WERI-Rb-1 (cell line): ENCODE data around the gene ATG5.

Experiments
- DNase-seq: peaks from one replicate; pipeline ENCODE4 v3.0.0-alpha.2; 2020
- H3K27ac ChIP-seq: fragments of 250-450 bp; sonication (Bioruptor Pico); 2 replicates; pipeline ENCODE4 v1.5.1; 2020; ENCODE audit warnings: mild to moderate bottlenecking, moderate library complexity
- H3K27me3 ChIP-seq: fragments of 250-450 bp; sonication (Bioruptor Pico); 2 replicates; pipeline ENCODE4 v1.5.1; 2021; ENCODE audit warnings: mild to moderate bottlenecking, low read depth, moderate library complexity; ENCODE audit not compliant: insufficient read depth, severe bottlenecking
- H3K36me3 ChIP-seq: fragments of 250-450 bp; sonication (Bioruptor Pico); 2 replicates; pipeline ENCODE4 v1.5.1; 2020; ENCODE audit warnings: mild to moderate bottlenecking, moderate library complexity
- H3K4me3 ChIP-seq: 2 replicates; pipeline ENCODE4 v1.5.1; 2011; ENCODE audit warnings: low read depth, mild to moderate bottlenecking, control low read depth, low read length
- H3K9me3 ChIP-seq: fragments of 250-450 bp; sonication (Bioruptor Pico); 2 replicates; pipeline ENCODE4 v1.5.1; 2021; ENCODE audit warnings: mild to moderate bottlenecking, moderate library complexity; ENCODE audit not compliant: severe bottlenecking
- TF ChIP-seq, protein P1 (sequence below): IDR thresholded peaks from 2 replicates; pipeline ENCODE4 v1.5.1; 2011; ENCODE audit warnings: low read depth, mild to moderate bottlenecking, control low read depth, inconsistent platforms, low read length

ATG5 gene

DNA sequence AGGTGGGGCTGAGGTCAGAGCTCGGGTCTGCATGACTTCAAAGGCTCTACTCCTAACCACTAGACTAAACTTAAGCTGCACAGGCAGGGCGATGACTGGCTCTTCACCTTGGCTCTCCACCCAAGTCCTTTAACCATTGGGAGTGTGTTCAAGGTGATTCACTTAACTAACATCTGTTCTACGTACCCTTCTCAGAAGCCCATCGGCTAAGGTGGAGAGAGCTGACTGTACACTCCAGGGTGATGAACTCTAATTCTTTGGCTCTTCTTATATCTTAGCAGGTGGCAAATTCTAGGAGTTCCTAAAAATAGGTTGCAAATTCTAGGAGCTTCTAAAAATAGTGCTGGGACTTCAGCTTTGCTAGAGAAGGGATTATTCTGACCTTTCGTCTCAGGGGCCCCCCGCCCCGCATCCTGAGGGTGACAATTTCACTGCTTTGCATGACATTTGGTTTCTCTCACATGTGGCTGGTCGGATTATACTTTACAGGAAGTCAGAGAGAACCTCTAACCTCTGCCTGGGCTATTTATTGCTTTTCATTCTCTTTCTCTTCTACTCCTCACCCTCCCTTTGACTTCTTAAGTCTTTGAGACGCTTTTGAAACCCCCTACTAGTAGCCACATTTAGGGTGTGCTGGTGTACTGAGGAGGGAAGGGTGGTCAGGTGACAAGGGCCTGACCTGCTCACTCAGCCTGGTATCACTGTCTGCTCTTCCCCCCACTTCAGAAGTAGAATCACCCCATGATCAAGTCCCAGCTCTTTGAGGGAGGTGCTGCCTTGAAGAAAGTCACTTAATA, 183.9 kb downstream of the ATG5 start:
- no peak overlapping the region for H3K4me3 ChIP-seq
- DNase-seq = no peak
- TF ChIP-seq, protein P1, sequence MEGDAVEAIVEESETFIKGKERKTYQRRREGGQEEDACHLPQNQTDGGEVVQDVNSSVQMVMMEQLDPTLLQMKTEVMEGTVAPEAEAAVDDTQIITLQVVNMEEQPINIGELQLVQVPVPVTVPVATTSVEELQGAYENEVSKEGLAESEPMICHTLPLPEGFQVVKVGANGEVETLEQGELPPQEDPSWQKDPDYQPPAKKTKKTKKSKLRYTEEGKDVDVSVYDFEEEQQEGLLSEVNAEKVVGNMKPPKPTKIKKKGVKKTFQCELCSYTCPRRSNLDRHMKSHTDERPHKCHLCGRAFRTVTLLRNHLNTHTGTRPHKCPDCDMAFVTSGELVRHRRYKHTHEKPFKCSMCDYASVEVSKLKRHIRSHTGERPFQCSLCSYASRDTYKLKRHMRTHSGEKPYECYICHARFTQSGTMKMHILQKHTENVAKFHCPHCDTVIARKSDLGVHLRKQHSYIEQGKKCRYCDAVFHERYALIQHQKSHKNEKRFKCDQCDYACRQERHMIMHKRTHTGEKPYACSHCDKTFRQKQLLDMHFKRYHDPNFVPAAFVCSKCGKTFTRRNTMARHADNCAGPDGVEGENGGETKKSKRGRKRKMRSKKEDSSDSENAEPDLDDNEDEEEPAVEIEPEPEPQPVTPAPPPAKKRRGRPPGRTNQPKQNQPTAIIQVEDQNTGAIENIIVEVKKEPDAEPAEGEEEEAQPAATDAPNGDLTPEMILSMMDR = no peak
- H3K27ac ChIP-seq = no peak overlapping the region
- H3K36me3 ChIP-seq = no peaks in the 10 kb centered on the region
- peaks cover 3% of the 10 kb centered on the region for H3K9me3 ChIP-seq
- H3K27me3 ChIP-seq = no peaks in the 10 kb centered on the region

DNA sequence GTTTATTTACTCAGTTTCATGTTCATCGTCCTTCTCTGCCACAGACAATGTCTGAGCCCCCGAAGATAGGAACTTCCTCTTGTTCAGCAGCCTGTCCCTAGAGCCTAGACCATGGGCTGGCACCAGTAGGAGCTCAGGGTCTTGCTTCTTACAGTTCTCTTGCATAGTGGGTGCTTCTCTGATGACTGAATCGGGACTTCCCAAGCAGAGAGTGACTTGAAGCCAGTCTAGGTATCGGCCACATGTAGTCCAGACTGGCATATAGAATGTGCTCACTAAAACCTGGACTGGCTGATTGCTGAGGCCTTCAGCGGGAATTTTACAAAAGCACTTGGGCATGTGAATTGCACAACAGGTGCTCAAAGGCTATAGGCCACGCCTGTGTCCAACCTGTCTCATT, 187.4 kb downstream of the ATG5 start:
- Histone ChIP-seq H3K9me3 (peaks cover 3% of the 10 kb centered on the region), H3K27me3 (no peaks in the 10 kb centered on the region), H3K27ac (no peak overlapping the region), H3K36me3 (no peaks in the 10 kb centered on the region), H3K4me3 (no peak overlapping the region)
- TF ChIP-seq, protein P1 = no peak
- no peak for DNase-seq

DNA sequence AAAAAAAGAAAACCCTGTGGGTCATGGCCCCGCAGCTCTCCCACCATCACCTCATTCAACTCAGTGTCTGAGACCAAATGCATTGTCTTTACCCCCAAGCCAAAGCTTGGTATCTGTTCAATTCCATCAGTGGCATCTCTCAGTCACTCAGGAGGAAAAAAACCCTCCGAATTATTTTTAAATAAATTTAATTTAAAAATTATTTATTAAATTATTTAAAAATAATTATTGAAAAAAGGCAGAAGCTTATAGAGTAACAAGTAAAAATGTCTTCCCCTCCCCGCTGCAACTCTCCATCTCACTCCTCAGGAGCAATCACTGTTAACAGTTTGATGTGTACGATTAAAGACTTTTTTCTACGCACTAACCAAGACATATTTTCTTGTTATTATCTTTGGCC, 188.7 kb downstream of the ATG5 start:
- H3K36me3 ChIP-seq = no peaks in the 10 kb centered on the region
- no peak overlapping the region for H3K27ac ChIP-seq
- no peak overlapping the region for H3K4me3 ChIP-seq
- DNase-seq = no peak
- H3K9me3 ChIP-seq = peaks cover 3% of the 10 kb centered on the region
- TF ChIP-seq, protein P1 = no peak
- H3K27me3 ChIP-seq = no peaks in the 10 kb centered on the region

DNA sequence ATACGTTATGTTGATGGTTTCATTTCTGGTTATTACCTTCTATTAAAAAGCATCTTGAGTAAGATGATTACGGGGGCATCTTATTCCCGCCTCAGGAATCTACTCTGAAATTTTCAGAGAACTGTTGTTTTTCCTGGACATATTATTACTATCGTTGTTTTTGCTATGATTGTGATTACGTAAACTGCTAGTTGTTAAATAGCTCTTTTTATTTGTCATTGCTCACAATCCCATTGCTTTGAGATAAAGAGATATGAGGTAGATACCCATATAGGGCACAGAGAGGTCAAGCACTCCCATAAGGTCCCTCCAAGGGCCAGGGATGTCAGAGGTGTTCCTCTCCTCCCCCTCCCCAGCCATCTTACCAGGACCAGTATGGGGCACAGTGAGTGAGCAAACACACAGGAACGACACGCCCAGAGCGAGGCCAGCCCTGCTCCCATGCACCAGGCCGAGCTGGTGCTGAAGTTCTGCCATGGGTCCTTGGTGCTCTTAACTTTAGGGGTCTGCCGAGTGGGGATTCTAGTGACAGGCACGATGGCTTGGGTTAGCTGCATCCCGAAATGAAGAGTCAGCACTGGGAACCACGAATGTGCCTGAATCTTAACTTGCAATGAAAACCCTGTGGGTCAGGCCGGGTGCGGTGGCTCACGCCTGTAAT, 189.5 kb downstream of the ATG5 start:
- no peaks in the 10 kb centered on the region for H3K36me3 ChIP-seq
- DNase-seq = no peak
- no peak overlapping the region for H3K27ac ChIP-seq
- TF ChIP-seq, protein P1 = no peak
- H3K4me3 ChIP-seq = no peak overlapping the region
- H3K9me3 ChIP-seq = peaks cover 3% of the 10 kb centered on the region
- H3K27me3 ChIP-seq = no peaks in the 10 kb centered on the region

DNA sequence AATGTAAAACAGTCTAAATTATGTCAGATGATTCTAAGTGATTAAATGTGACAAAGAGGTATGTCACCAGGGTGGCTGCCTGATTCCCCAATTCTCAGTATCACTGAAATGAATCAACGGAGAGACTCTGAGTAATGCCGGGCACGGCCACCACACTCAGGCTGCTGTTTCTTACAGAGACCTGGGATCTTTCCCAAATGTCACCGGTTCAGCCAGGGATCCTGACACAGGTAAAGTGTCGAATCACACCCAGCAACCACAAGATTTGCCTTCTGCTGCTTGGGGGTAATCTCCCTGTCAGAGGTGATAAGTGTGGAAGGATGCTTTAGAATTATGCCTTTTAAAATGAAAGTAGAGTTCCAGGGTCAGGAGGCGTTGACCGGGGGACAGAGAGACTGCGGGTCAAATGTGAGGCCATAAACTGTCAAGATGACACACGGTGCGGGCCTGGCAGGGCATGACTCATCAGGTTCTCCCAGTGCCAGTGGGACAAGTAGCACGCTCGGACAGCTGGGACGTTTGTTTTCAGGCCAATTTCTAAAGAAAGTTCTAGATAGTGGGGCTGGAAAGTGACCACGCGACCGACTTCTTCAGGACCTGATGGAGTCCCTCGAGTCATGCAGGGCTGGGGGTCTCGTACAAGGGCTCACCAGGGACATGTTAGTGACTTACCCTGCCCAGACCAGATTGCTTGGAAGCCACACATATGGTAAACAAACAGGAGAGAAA, 190.5 kb downstream of the ATG5 start:
- no peak overlapping the region for H3K27ac ChIP-seq
- DNase-seq = no peak
- no peaks in the 10 kb centered on the region for H3K27me3 ChIP-seq
- peaks cover under 1% of the 10 kb centered on the region for H3K9me3 ChIP-seq
- no peak overlapping the region for H3K4me3 ChIP-seq
- H3K36me3 ChIP-seq = no peaks in the 10 kb centered on the region
- TF ChIP-seq, protein P1 = no peak
